22Rv1 (cell line): ENCODE measurements around the gene LCN12.

Experiments used
- ZFX ChIP-seq: fragments of 450-650 bp; IDR thresholded peaks from 2 replicates; pipeline ENCODE4 v1.6.1; 2017; ENCODE audit warnings: antibody characterized with exemption, borderline replicate concordance
- TF ChIP-seq, protein P1 (sequence below): fragments of 450-650 bp; IDR thresholded peaks from 2 replicates; pipeline ENCODE4 v1.5.1; 2017; ENCODE audit warnings: mild to moderate bottlenecking

DNA sequence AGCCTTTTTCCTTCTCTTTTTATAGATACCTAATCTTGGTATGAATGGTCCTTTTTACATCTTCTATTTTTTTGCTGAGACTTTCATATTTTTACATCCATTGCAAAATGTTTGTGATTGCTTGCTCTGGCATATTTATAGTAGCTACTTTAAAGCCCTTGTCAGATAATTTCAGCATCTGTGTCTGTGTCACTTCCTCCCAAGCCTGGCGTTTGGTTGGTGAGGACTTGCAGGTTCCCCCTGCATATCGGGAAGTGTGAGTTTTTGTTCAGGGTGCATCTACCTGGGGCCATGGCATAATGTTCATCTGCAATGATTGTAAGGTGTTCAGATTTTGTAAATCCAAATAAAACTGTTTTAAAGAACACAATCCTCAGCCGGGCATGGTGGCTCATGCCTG lies 16.4 kb upstream of the LCN12 start:
- TF ChIP-seq, protein P1, sequence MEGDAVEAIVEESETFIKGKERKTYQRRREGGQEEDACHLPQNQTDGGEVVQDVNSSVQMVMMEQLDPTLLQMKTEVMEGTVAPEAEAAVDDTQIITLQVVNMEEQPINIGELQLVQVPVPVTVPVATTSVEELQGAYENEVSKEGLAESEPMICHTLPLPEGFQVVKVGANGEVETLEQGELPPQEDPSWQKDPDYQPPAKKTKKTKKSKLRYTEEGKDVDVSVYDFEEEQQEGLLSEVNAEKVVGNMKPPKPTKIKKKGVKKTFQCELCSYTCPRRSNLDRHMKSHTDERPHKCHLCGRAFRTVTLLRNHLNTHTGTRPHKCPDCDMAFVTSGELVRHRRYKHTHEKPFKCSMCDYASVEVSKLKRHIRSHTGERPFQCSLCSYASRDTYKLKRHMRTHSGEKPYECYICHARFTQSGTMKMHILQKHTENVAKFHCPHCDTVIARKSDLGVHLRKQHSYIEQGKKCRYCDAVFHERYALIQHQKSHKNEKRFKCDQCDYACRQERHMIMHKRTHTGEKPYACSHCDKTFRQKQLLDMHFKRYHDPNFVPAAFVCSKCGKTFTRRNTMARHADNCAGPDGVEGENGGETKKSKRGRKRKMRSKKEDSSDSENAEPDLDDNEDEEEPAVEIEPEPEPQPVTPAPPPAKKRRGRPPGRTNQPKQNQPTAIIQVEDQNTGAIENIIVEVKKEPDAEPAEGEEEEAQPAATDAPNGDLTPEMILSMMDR, result no peak
- TF ChIP-seq ZFX, result no peak
